ENCODE measurements around the gene MAP6D1. TPM values are rescaled to one million over a fixed set of nuclear protein-coding genes. Genes with fewer than 3 reads are reported as not detected.

Gene MAP6D1
- total RNA-seq, 2 experiments from 2014 or later: 0.90 to 0.91 TPM

DNA sequence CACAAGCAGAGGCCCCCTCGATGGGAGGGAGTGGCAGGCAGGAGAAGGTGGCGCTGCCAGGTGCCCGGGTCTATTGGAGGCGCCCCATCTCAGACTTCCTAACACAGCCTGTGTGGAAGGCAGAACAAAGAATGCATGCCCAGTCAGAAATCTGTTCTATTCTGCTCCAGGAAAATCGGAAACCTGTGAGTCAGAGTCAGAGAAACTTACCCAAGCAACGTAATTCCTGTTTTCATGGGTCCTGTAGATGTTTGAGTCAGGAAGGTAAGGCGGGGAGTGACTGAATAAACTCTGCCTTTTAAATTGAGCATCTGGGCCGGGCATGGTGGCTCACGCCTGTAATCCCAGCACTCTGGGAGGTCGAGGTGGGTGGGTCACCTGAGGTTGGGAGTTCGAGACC, 13.7 kb downstream of the MAP6D1 start:
- no peaks in the 10 kb centered on the region for H3K9me3 Mint-ChIP-seq (ENCODE audit: insufficient read depth)
- peak overlapping the region; percentile 24 for H3K27ac Mint-ChIP-seq
- POLR2A ChIA-PET: no interaction called here
- H3K4me3 Mint-ChIP-seq: no peak overlapping the region
- DNase-seq: no peak
- CTCF ChIA-PET: no interaction called here
- H3K27me3 Mint-ChIP-seq (ENCODE audit: low read depth): no peaks in the 10 kb centered on the region
- H3K36me3 Mint-ChIP-seq (ENCODE audit: low read depth): peaks cover 48% of the 10 kb centered on the region
- ATAC-seq: no peak
- peaks cover 5% of the 10 kb centered on the region for H3K4me1 Mint-ChIP-seq (ENCODE audit: low read depth)

DNA sequence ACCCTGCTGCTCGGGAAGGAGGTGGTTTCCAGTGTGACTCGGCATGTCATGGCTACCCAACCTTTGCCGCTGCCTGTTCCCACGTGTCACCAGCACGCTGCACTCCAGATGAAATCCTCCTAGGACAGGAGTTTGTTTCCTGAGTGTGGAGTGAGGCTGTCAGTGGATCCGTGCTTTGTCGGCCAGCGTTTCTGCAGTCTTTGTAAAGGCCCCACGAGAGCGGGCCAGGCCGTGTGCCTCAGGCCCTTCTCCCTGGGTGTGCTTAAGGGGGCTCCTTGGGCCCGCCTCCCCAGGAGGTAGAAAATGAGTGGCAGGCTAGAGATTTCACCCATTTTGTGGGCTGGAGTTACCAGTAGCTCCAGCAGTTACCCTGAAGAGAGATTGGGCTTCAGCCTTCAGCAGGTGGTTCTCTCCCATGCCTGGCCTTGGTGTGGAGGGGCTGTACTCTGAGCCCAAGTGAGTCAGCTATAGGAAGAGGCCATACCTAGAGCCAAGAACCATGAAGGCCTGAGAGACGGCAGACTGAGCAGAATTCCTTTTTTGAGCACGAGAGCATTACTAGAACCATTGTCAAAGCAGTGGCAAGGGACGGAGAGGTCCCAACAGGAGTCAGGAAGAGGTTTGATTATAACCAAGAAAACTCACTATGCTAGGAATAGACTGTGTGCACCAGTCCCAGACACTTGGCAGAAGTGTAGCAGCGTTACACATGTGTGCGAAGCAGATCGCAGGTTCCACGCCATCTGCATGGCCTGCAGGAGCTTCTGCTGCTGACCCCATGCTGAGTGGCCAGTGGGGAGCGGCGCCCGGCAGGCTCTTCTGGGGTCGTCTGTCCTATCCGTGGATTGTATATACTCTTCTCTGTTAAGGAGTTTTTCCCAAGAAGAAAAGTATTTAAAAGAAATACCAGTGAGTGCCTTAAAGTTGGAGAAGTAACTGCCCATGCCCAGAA, 14.5 kb downstream of the MAP6D1 start:
- POLR2A ChIA-PET: no interaction called here
- H3K4me3 Mint-ChIP-seq: no peak overlapping the region
- no peaks in the 10 kb centered on the region for H3K27me3 Mint-ChIP-seq (ENCODE audit: low read depth)
- no peaks in the 10 kb centered on the region for H3K9me3 Mint-ChIP-seq (ENCODE audit: insufficient read depth)
- peak overlapping the region; percentile 24 for H3K27ac Mint-ChIP-seq
- H3K4me1 Mint-ChIP-seq (ENCODE audit: low read depth): peaks cover 5% of the 10 kb centered on the region
- CTCF ChIA-PET: no interaction called here
- H3K36me3 Mint-ChIP-seq (ENCODE audit: low read depth): peaks cover 51% of the 10 kb centered on the region
- no peak for DNase-seq
- no peak for ATAC-seq

DNA sequence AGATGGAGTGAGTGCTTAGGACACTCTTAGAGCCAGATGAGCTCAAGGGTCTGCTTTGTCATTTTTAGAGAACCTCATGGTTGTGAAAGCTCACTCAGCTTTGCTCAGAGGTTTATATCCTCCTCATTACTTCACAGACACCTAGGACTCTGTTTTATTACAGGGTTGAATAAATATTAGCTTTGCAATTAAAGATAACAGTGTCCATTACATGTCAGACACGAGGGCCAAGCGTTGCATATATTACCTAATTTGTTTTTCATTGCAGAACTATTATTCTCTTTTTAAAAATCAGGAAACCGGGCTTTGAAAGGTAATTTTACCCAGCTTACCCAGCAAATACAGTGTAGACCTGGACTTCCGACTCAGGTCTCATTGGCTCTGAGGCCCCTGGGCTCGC, 16.1 kb downstream of the MAP6D1 start:
- Mint-ChIP-seq H3K36me3 (ENCODE audit: low read depth) (peaks cover 56% of the 10 kb centered on the region), H3K9me3 (ENCODE audit: insufficient read depth) (no peaks in the 10 kb centered on the region), H3K4me3 (no peak overlapping the region), H3K27ac (no peak overlapping the region), H3K4me1 (ENCODE audit: low read depth) (no peaks in the 10 kb centered on the region), H3K27me3 (ENCODE audit: low read depth) (no peaks in the 10 kb centered on the region)
- DNase-seq (no peak), ATAC-seq (no peak)
- CTCF ChIA-PET: interaction anchor here (1.2 kb wide), 1 partner anchor 75 kb away, joined by 3 read pairs; no protein-coding TSS in a partner anchor
- POLR2A ChIA-PET: interaction anchor here (0.5 kb wide), 1 partner anchor 49 kb away, joined by 3 read pairs; no protein-coding TSS in a partner anchor

DNA sequence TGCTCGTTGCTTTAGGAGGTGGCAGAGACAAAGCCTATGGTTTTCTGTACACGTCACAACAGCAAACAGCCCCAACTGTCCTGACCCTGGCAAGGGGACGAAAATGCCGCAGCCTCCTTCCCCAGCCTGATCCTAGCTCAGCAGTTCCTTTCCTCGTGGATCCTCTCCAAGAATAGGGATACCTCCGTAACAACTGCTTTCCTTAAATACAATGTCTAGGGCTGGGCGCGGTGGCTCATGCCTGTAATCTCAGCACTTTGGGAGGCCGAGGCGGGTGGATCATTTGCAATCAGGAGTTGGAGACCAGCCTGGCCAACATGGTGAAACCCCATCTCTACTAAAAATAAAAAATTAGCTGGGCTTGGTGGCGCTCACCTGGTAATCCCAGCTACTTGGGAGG, 17.0 kb downstream of the MAP6D1 start:
- ATAC-seq (no peak), DNase-seq (no peak)
- Mint-ChIP-seq H3K4me1 (ENCODE audit: low read depth) (no peaks in the 10 kb centered on the region), H3K36me3 (ENCODE audit: low read depth) (peaks cover 63% of the 10 kb centered on the region), H3K9me3 (ENCODE audit: insufficient read depth) (no peaks in the 10 kb centered on the region), H3K4me3 (no peak overlapping the region), H3K27ac (no peak overlapping the region), H3K27me3 (ENCODE audit: low read depth) (no peaks in the 10 kb centered on the region)
- ChIA-PET CTCF (no interaction called here), POLR2A (no interaction called here)

DNA sequence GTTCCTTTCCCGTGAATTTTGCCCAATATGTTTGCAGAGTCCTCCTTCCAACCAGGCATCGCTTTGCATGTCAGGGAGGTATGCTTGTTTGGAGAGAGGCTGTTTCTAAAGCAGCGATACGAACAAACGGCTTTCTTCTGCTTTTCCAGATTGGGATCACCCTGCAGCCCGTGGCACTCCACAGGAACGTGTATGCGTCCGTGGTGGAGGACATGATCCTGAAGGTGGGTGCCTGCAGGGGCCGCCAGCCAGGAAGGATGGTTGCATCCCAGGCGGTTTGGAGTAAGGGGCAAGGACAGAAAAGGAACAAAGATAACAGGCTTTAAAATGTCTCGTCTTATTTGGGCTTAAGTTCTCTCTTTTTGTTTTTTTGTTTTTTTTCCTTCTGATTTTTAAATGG, 17.5 kb downstream of the MAP6D1 start:
- no peaks in the 10 kb centered on the region for H3K4me1 Mint-ChIP-seq (ENCODE audit: low read depth)
- ChIA-PET CTCF (no interaction called here), POLR2A (no interaction called here)
- H3K36me3 Mint-ChIP-seq (ENCODE audit: low read depth): peaks cover 63% of the 10 kb centered on the region
- no peak for ATAC-seq
- no peaks in the 10 kb centered on the region for H3K27me3 Mint-ChIP-seq (ENCODE audit: low read depth)
- H3K4me3 Mint-ChIP-seq: no peak overlapping the region
- DNase-seq: no peak
- H3K27ac Mint-ChIP-seq: no peak overlapping the region
- H3K9me3 Mint-ChIP-seq (ENCODE audit: insufficient read depth): no peaks in the 10 kb centered on the region

DNA sequence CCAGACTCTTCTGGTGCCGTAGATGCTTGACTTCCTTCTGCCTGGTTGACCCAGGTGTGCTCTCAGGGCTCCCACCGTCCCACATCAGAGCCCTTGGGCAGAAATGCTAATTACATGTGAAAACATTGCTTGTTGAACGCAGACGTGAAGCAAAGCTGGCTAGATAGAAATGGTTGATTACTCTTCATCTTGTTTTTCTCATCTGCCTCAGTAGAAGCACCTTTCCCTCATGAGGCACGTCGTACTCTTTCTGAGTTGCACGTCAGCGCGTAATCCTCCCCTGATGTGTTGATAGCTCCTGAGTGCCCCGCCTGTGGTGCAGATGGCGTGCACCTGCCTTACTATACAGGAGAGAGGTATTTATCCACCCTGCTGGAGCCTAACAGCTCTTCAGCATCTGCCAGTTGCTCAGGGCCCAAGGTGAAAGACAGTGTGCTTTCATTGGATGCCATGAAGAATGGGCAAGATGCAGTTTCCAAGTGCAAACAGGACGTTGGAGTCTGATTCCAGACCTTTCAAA, 18.1 kb downstream of the MAP6D1 start:
- ATAC-seq (peak; percentile 27), DNase-seq (no peak)
- POLR2A ChIA-PET: no interaction called here
- Mint-ChIP-seq H3K9me3 (ENCODE audit: insufficient read depth) (no peaks in the 10 kb centered on the region), H3K36me3 (ENCODE audit: low read depth) (peaks cover 62% of the 10 kb centered on the region), H3K4me3 (no peak overlapping the region), H3K4me1 (ENCODE audit: low read depth) (no peaks in the 10 kb centered on the region), H3K27me3 (ENCODE audit: low read depth) (no peaks in the 10 kb centered on the region), H3K27ac (no peak overlapping the region)
- CTCF ChIA-PET: no interaction called here

DNA sequence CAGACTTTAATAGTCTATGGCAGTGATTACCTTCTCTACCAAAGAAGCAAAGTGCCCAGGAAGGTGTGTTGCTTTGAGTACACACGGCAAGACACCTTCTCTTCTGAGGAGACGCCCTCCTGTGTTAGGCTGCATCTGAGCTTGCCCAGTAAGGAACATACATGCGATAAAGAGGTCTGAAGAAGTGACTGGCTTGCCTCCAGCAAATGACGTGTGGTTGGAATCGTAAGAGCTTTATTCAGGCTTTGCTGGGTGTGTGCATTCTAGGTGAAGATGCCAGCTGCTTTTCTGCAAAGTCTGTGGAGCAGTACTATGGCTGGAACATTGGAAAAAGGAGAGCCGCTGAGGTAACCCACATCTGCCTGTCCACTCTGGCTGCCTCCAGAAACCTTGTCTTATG, 22.4 kb downstream of the MAP6D1 start:
- Mint-ChIP-seq H3K27ac (no peak overlapping the region), H3K4me1 (ENCODE audit: low read depth) (no peaks in the 10 kb centered on the region), H3K9me3 (ENCODE audit: insufficient read depth) (no peaks in the 10 kb centered on the region), H3K27me3 (ENCODE audit: low read depth) (no peaks in the 10 kb centered on the region), H3K36me3 (ENCODE audit: low read depth) (peaks cover 66% of the 10 kb centered on the region), H3K4me3 (no peak overlapping the region)
- no peak for ATAC-seq
- no peak for DNase-seq
- ChIA-PET CTCF (no interaction called here), POLR2A (no interaction called here)

DNA sequence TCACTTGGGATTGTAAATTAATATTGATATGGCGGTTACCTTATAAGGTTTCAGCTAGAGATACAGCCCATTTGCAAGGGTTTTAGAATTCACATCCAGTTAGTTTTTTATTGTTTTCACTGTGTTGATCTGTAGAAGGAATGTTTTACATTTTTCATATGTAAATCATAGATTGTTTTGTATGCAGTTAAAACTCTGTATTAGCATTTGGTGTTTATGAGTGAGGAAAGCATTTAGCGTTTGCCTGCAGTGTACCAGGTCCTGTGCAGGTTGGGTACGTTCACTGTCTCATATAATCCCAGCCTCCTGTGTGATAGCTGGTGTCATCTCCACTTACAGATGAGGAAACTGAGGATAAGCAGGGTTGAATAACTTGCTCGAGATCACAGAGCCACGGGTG, 23.8 kb downstream of the MAP6D1 start:
- DNase-seq (no peak), ATAC-seq (no peak)
- Mint-ChIP-seq H3K27ac (no peak overlapping the region), H3K27me3 (ENCODE audit: low read depth) (no peaks in the 10 kb centered on the region), H3K4me1 (ENCODE audit: low read depth) (no peaks in the 10 kb centered on the region), H3K9me3 (ENCODE audit: insufficient read depth) (no peaks in the 10 kb centered on the region), H3K4me3 (no peak overlapping the region), H3K36me3 (ENCODE audit: low read depth) (peaks cover 60% of the 10 kb centered on the region)
- ChIA-PET POLR2A (no interaction called here), CTCF (interaction anchor here (1.0 kb wide), 1 partner anchor 448 kb away, joined by 3 read pairs; no protein-coding TSS in a partner anchor)

DNA sequence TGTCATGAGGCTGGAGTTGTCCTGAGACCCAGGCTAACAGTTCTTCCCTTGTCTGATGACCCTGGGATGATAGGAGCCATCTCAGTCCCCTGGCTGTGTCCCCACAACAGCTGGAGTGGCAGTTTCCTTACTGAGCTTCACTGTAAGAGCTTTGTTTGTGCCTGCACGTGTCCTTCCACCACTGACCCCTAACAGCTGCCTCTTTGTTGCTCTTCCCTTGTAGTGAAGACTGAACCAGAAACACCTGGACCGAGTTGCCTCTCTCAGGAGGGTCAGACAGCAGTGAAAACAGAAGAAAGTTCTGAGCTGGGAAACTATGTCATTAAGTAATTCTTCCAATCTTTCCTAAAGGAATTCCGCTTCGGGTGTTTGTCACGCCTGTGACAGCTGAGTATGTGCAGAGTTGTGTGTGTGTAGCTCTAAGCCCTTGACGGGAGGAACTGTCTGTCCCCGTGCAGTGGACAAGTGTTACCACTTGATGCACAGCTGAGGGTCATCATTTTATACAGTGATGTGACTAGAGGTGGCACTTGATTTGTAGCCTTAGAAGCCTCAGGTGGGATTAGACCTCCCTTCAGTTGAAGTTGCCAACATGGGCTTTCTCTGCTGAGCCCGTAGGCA, 25.0 kb downstream of the MAP6D1 start:
- H3K4me3 Mint-ChIP-seq: no peak overlapping the region
- no peak overlapping the region for H3K27ac Mint-ChIP-seq
- DNase-seq: no peak
- no peak for ATAC-seq
- no peaks in the 10 kb centered on the region for H3K27me3 Mint-ChIP-seq (ENCODE audit: low read depth)
- peaks cover 57% of the 10 kb centered on the region for H3K36me3 Mint-ChIP-seq (ENCODE audit: low read depth)
- H3K4me1 Mint-ChIP-seq (ENCODE audit: low read depth): no peaks in the 10 kb centered on the region
- ChIA-PET POLR2A (no interaction called here), CTCF (interaction anchor here (0.9 kb wide), 1 partner anchor 84 kb away, joined by 3 read pairs; the partner anchor contains the start of gene PARL)
- H3K9me3 Mint-ChIP-seq (ENCODE audit: insufficient read depth): no peaks in the 10 kb centered on the region

DNA sequence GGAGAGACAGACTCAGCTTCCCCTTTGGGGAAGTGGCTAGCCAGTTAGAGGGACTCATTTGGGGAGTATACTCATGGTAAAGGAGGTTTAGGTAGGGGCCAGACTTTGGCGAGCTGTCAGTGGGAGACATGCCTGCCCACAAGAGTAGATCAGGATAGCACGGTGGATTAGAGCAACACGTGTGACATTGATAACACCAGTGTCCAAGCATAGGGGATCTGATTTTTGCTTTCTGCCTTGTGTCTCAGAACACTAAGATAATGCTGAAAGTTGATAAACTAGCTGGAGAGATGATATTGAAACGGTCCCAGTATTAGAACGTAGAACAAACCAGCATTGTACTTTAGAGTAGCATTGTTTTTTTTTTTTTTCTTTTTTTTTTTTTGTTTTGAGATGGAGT, 25.9 kb downstream of the MAP6D1 start:
- peaks cover 55% of the 10 kb centered on the region for H3K36me3 Mint-ChIP-seq (ENCODE audit: low read depth)
- POLR2A ChIA-PET: no interaction called here
- H3K27ac Mint-ChIP-seq: no peak overlapping the region
- ATAC-seq: no peak
- no peak for DNase-seq
- H3K9me3 Mint-ChIP-seq (ENCODE audit: insufficient read depth): no peaks in the 10 kb centered on the region
- CTCF ChIA-PET: no interaction called here
- no peaks in the 10 kb centered on the region for H3K27me3 Mint-ChIP-seq (ENCODE audit: low read depth)
- H3K4me1 Mint-ChIP-seq (ENCODE audit: low read depth): no peaks in the 10 kb centered on the region
- H3K4me3 Mint-ChIP-seq: no peak overlapping the region

DNA sequence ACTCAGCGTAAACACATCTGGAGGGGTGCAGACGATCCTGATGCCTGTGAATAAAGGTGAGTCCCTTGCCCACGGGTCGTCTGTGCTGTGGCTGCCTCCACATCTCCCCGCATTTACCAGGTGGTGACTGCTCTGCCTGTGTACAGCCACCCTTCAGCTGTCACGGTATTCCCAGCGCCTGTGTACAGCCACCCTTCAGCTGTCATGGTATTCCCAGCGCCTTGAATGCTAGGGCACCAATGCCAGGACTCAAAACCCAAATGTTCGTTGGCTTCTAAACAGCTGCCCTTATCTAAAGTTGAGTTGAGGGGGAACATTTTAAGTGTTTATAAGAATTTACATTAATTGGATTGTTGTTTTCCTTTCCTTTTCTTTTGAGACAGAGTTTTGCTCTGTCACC, 27.4 kb downstream of the MAP6D1 start:
- Mint-ChIP-seq H3K9me3 (ENCODE audit: insufficient read depth) (no peaks in the 10 kb centered on the region), H3K36me3 (ENCODE audit: low read depth) (peaks cover 52% of the 10 kb centered on the region), H3K4me1 (ENCODE audit: low read depth) (no peaks in the 10 kb centered on the region), H3K4me3 (no peak overlapping the region), H3K27ac (no peak overlapping the region), H3K27me3 (ENCODE audit: low read depth) (no peaks in the 10 kb centered on the region)
- ATAC-seq (no peak), DNase-seq (no peak)
- ChIA-PET CTCF (interaction anchor here (1.7 kb wide), 1 partner anchor 87 kb away, joined by 3 read pairs; the partner anchor contains the start of gene PARL), POLR2A (no interaction called here)

DNA sequence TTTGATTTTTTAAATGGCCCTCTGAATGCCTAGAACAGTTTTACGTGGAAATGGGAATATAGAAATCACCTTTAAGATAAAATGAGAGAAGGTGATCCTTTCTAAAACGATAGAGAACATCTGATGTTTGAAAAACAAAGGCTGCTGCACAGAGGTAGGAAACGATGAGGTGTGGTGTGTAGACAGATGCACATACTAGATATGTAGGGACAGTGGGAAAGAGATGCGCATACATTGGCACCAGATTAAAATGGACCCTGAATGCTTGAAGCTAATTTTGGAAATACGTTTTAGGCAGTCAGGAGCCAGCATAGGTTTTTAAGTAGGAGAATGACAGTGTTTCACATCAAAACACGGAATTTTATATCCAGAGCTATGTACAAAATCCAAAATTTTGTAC, 29.0 kb downstream of the MAP6D1 start:
- H3K27ac Mint-ChIP-seq: no peak overlapping the region
- CTCF ChIA-PET: interaction anchor here (1.1 to 2.8 kb wide), 2 partner anchors 29 to 92 kb away, joined by 3 to 7 read pairs; no protein-coding TSS in a partner anchor

More for the DNA sequence above, 29.0 kb downstream of the MAP6D1 start:
- DNase-seq (no peak), ATAC-seq (no peak)
- POLR2A ChIA-PET: no interaction called here
- Mint-ChIP-seq H3K4me1 (ENCODE audit: low read depth) (no peaks in the 10 kb centered on the region), H3K4me3 (no peak overlapping the region), H3K27me3 (ENCODE audit: low read depth) (no peaks in the 10 kb centered on the region), H3K36me3 (ENCODE audit: low read depth) (peaks cover 49% of the 10 kb centered on the region), H3K9me3 (ENCODE audit: insufficient read depth) (no peaks in the 10 kb centered on the region)
